GM10847 (cell line): Measurements from ENCODE around the gene BMP6.

Source experiments
- POLR2A ChIP-seq: IDR thresholded peaks from 2 replicates; pipeline ENCODE4 v1.6.1; 2011; ENCODE audit not compliant: insufficient read length; ENCODE audit errors: extremely low read depth

Gene BMP6

GRCh38 chr6:7761051-7761450 lies 35.2 kb downstream of the BMP6 start:
- TF ChIP-seq POLR2A = no peak

DNA sequence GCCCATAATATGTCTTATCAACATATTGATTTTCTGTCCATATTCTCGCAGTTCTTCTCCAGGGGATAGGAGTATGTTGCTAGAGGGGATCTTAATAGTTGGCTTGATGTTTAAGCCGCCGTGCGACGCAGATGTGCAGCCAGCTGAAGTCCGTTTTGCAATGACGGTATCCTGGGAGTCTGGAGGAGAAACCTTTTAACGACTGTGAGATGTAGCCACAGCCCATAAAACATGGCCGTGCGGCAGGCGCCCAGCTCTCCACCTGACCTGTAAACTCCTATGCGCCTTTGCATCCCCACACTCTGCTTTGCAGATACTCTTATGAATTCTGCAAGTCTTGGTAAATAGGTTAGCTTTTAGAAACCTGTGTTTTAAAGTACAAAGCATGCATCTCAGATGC lies 36.9 kb downstream of the BMP6 start:
- no peak for TF ChIP-seq POLR2A

- TF ChIP-seq POLR2A = no peak
Observed at GRCh38 chr6:7763881-7764280, 38.0 kb downstream of the BMP6 start.

DNA sequence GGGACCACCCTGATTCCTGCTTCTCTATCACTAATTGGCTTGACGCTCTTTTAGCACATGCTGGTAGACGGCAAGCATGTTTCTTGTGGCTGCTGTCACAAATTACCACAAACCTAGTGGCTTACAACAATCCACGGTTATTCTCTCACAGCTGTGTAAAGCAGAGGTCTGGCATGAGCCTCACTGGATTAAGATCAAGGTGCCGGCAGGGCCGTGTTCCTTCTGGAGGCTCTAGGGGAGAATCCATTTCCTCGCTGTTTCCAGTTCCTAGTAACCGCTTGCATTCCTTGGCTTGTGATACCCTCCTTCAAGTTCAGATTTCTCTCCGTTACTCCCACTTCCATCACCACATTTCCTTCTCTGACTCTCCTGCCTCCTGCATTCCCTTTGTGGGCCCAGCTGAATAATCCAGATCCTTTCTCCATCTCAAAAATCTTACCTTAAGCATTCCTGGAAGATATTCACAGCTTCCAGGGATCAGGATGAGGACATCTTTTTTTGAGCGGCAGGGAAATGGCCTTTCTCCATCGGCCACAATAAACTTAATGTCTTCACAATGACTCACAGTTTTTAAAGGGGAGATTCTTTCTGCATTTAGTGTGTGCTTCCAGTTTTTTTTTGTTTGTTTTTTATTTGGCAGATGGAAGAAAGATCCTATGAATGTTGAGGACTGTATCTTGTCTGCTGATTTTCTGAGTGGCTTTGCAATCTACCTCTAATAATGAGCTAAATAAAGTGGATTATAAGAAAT lies 39.9 kb downstream of the BMP6 start:
- TF ChIP-seq POLR2A = no peak

DNA sequence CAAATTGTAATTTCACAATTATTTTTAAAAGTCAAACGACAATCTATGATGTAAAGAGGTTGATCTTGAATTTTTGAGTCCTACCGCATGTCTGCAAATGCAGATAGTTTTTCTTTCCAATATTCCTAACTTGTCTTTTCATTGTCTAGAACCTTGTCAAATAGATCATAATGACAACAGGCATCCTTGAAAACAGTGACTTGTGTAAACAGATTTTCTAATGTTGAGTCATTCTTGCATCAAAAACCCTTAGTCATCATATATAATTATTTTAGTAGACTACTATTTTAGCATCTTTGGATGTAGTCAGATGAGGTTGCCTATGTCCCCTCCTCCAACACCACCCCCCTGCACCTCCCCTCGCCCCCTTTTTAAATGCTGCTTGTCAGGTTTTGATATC lies 43.8 kb downstream of the BMP6 start:
- no peak for TF ChIP-seq POLR2A

- no peak for TF ChIP-seq POLR2A
Observed at GRCh38 chr6:7770111-7770510, 44.2 kb downstream of the BMP6 start.

- no peak for TF ChIP-seq POLR2A
Observed at GRCh38 chr6:7770601-7771000, 44.7 kb downstream of the BMP6 start.

GRCh38 chr6:7773322-7773721 lies 47.4 kb downstream of the BMP6 start:
- no peak for TF ChIP-seq POLR2A

DNA sequence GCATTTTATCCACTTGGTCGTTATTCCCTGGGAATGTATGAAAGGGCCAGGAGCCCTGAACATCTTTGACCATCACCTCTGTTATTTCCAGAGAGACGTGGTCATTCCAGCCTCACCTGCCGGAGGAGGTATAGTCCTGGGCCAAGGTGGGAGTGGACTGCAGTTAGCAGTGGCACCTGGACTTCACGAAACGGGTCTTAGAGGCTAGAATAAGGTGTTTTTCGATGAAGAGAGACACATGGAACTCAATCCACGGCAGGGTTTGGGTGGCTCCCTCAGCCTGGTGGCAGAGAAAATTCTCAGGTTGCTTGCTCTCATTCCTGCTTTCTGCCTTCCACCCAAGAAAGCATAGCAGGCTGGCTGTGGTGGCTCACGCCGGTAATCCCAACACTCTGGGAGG lies 48.0 kb downstream of the BMP6 start:
- no peak for TF ChIP-seq POLR2A

GRCh38 chr6:7776509-7776908 lies 50.6 kb downstream of the BMP6 start:
- TF ChIP-seq POLR2A = no peak

- no peak for TF ChIP-seq POLR2A
Observed at GRCh38 chr6:7777074-7777473, 51.2 kb downstream of the BMP6 start.

DNA sequence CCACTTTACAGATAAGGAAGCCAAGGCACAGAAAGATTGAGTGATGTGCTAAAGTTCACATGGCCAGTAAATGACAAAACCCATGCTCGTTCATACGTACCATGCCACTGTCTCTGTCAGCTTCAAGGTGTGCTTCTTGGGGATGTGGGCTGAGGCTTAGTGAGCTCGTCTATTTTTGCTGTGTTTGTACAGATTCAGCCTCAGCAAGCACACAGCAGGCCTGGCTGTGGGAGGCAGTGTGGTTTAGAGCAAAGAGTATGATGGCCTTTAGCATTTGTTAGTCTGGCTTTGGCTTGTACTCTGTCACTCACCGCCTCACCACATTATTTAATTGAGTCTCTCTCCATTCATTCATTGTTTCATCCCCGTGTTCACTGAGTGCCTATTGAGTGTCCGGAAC lies 55.3 kb downstream of the BMP6 start:
- TF ChIP-seq POLR2A = no peak

DNA sequence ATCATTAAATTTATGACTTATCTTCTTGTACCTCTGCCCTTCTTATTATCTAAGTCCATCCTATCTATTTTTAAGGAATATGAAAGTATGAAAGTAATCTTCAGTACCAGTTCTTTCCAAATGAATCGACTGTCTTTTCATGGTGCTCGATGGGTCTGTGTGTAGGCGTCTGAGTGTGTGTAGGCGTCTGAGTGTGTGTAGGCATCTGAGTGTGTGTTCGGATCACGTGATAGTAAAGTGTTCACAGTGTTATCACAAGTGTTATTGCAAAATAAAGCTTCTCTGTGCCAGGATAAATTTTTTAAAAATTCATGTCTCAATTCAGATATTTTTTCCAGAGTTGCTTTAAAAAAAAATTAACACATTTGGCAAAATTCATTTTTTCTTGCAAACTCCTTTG lies 58.3 kb downstream of the BMP6 start:
- TF ChIP-seq POLR2A = no peak

DNA sequence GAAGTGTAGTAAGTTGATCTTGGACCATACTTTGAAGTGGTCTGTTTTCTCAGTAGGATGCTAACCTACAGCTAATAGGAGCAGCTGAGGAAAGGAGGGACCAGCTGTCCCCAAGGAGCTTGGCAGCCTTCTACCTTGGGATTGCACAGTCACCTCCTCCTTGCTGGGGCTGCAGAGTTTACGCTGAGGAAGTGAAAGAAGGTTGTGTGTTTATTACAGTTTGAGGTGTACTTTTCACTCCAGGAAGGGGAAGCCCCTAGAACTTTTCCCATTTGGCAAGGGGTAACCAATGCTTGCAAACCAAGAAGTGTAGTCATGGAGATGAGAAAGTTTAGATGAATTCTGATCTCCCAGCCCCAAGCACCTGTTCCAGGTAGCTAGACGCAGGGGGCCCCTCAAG lies 58.8 kb downstream of the BMP6 start:
- TF ChIP-seq POLR2A = no peak

DNA sequence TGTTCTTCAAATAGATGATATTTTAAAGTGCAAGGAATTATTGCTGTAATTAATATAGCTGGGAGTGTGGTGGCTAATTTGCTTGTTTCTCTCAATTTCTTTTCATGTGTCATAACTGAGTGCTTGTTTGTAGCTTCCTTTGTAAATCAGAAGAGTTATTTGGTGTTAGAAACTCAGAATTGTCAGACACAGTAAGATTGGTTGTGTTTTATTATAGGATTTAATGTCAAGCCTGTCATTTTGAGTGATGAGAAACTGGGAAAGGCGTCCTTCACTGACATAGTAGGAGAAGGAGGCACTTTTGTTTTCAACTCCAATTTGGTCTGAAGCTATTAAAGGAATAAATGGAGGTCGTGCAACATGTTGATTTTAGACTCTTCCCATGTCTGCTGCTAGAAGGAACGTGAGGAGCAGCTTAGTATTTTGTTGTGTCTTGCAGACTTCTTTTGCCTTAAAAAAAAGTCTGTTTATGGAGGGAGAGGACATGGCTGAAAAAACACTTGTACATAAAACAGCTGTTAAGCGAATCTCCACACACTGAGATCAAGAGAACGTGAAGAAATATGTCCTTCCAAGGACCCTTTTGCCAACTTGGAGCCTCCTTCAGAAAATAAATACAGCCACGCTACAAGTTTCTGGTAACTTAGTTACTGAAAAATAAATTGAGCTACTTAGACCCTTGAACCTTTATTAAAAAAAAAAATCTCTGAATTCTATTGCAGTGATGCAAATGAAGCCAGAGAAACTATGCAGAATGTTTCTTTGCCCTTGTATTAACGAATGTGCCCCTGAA lies 59.5 kb downstream of the BMP6 start:
- no peak for TF ChIP-seq POLR2A

DNA sequence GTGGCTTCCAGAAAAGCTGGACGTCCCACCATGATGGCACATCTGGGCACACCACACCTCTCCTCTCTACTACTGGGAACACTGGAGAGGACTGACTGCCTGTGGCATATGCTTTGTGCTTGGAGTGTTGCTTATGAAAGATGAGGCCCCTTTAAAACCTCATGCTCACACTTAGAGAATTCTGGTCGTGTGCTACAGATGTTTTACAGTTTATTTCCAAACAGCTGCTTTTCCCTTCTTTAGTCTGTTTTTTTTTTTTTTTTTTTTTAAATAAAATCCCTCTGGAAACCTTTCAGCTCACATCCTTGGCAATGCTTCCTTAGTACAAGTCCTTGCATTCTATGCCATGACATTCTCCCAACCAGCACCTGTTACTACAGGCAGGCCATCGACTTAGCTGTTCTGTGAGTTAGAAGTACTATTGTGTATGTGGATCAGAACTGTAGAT lies 60.3 kb downstream of the BMP6 start:
- no peak for TF ChIP-seq POLR2A
